Calu3 (cell line): ENCODE data around the gene ALK. TPM values are rescaled to one million over a fixed set of nuclear protein-coding genes. Genes with fewer than 3 reads are reported as not detected.
"Not testable (repeated sequence)": the region's sequence is repeated elsewhere in the genome, so short reads cannot be mapped to it uniquely, and the experiment has no call there.

Source experiments
- BruUV-seq: library from RNA; stranded (reverse); fragments of 400-500 nt; replicated peaks from 2 replicates; lab custom pipeline; 2021; lab: Mats Ljungman, UMichigan
- CTCF ChIA-PET: fragments of 300-600 bp; sonication (Branson Sonifier 250); formaldehyde crosslinking; loops from one replicate; lab custom pipeline; 2022; ENCODE audit warnings: antibody characterized with exemption; lab: Charles Lee
- DNase-seq: peaks from one replicate; pipeline ENCODE4 v3.0.0; 2022
- H3K27ac Mint-ChIP-seq: one replicate; pipeline ENCODE4 v1.8.0; 2022; ENCODE audit warnings: mixed read lengths; ENCODE audit not compliant: unreplicated experiment
- H3K27me3 Mint-ChIP-seq: one replicate; pipeline ENCODE4 v1.8.0; 2022; ENCODE audit warnings: mixed read lengths; ENCODE audit not compliant: unreplicated experiment
- H3K36me3 Mint-ChIP-seq: one replicate; pipeline ENCODE4 v1.8.0; 2022; ENCODE audit warnings: mild to moderate bottlenecking, moderate library complexity, mixed read lengths; ENCODE audit not compliant: insufficient read depth, unreplicated experiment
- H3K4me1 Mint-ChIP-seq: one replicate; pipeline ENCODE4 v1.8.0; 2022; ENCODE audit warnings: mild to moderate bottlenecking, low read depth, mixed read lengths; ENCODE audit not compliant: unreplicated experiment
- H3K4me3 Mint-ChIP-seq: one replicate; pipeline ENCODE4 v1.8.0; 2022; ENCODE audit warnings: mild to moderate bottlenecking, low read depth, moderate library complexity, mixed read lengths; ENCODE audit not compliant: unreplicated experiment
- H3K9me3 Mint-ChIP-seq: one replicate; pipeline ENCODE4 v1.8.0; 2022; ENCODE audit warnings: low read depth, mixed read lengths; ENCODE audit not compliant: unreplicated experiment
- intact Hi-C: fragments of 100-400 bp; cut with micrococcal nuclease; formaldehyde crosslinking; loops from one replicate; pipeline ENCODE4 v1.10.0; 2022; ENCODE audit not compliant: unreplicated experiment
- total RNA-seq: library from RNA; stranded (reverse); gene quantifications from 2 replicates; pipeline ENCODE4 v1.2.3, GENCODE V29; 2022
- TF ChIP-seq, protein P1 (sequence below): fragments of 200-600 bp; IDR thresholded peaks from one replicate; pipeline ENCODE4 v1.8.0; 2022; ENCODE audit warnings: antibody characterized with exemption; ENCODE audit not compliant: unreplicated experiment

Gene ALK
- total RNA-seq, 1 experiment from 2014 or later = not detected

DNA sequence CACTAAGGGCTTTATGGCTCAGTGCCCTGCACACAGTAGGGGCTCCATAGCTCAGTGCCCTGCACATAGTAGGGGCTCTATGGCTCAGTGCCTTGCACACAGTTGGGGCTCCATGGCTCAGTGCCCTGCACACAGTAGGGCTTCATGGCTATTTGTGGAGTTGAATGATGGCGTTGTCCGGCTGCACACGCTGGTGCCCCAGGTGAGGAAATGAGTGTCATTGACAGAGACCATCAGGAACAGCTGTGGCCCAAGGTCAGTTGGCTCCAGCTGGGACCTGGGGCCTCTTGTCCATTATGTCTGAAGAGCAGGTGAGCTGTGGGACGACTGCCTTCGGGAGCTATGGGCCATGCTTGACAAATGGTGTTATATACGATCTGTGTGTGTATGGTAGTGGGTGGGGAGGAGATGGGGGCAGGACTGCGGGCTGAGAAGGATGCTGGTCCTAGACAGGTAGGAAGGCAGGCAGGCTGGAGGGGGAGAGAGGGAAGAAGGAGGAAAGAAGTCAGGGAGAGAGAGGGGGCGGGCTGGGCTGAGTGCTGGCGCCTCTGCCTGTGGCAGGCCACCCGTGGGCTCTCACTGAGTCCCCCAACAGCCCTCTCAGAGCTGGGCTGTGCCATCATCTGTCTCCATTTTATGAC is 675.5 kb downstream of the ALK start:
- Mint-ChIP-seq H3K4me1 (no peaks in the 10 kb centered on the region), H3K27ac (no peak overlapping the region), H3K36me3 (no peaks in the 10 kb centered on the region), H3K27me3 (peaks cover 55% of the 10 kb centered on the region), H3K4me3 (no peak overlapping the region), H3K9me3 (no peaks in the 10 kb centered on the region)
- CTCF ChIA-PET = no interaction called here
- BruUV-seq = no TSS peak
- TF ChIP-seq, protein P1, sequence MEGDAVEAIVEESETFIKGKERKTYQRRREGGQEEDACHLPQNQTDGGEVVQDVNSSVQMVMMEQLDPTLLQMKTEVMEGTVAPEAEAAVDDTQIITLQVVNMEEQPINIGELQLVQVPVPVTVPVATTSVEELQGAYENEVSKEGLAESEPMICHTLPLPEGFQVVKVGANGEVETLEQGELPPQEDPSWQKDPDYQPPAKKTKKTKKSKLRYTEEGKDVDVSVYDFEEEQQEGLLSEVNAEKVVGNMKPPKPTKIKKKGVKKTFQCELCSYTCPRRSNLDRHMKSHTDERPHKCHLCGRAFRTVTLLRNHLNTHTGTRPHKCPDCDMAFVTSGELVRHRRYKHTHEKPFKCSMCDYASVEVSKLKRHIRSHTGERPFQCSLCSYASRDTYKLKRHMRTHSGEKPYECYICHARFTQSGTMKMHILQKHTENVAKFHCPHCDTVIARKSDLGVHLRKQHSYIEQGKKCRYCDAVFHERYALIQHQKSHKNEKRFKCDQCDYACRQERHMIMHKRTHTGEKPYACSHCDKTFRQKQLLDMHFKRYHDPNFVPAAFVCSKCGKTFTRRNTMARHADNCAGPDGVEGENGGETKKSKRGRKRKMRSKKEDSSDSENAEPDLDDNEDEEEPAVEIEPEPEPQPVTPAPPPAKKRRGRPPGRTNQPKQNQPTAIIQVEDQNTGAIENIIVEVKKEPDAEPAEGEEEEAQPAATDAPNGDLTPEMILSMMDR = no peak
- DNase-seq = no peak
- intact Hi-C loops = no loop called here

DNA sequence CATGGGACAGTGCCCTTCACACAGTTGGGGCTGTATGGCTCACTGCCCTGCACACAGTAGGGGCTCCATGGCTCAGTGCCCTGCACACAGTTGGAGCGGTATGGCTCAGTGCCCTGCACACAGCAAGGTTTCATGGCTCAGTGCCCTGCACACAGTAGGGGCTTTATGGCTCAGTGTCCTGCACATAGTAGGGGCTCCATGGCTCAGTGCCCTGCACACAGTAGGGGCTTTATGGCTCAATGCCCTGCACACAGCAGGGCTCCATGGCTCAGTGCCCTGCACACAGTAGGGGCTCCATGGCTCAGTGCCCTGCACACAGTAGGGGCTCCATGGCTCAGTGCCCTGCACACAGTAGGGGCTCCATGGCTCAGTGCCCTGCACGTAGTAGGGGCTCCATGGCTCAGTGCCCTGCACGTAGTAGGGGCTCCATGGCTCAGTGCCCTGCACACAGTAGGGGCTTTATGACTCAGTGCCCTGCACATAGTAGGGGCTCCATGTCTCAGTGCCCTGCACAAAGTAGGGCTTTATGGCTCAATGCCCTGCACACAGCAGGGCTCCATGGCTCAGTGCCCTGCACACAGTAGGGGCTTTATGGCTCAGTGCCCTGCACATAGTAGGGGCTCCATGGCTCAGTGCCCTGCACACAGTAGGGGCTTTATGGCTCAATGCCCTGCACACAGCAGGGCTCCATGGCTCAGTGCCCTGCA is 676.2 kb downstream of the ALK start:
- H3K27me3 Mint-ChIP-seq = peaks cover 55% of the 10 kb centered on the region
- DNase-seq, CTCF ChIA-PET, BruUV-seq, H3K36me3 Mint-ChIP-seq, intact Hi-C loops, H3K4me1 Mint-ChIP-seq, H3K4me3 Mint-ChIP-seq, H3K9me3 Mint-ChIP-seq, H3K27ac Mint-ChIP-seq: not testable (repeated sequence)

DNA sequence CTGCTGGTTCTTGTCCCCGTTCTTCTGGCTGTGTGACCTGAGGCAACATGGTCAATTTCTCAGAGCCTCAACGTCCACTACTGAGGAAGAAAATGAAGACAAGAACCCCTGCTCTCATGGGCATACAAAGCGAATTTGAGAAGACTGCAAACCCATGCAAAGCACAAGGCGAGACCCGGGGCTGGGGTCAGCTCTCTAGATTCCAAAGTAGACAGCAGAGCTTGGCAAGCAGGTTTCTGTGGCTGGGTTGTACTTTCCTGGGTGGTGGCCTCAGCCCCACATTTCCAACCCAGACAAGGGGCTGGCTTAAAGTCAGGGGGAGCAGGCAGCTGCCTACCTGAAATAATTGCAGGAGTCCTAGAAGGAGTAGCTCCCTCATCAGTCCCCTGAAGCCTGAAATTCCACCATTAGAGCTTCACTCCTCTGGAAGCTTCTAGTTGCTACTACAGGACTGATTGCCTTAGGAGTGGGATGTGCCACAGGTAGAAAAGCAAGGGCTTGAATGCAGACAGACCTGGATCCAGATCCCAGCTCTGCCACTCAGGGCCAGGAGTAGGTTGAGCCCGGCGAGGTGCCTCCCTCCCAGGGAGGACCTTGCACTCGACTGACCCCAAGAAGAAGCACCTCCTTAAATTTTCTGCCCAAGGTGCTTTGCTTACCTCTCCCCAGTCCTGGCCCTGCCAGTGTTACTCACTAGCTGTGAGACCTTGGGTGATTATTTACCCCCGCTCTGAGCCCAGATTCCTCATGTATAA is 678.6 kb downstream of the ALK start:
- Mint-ChIP-seq H3K4me3 (no peak overlapping the region), H3K27ac (no peak overlapping the region), H3K4me1 (no peaks in the 10 kb centered on the region), H3K9me3 (no peaks in the 10 kb centered on the region), H3K36me3 (no peaks in the 10 kb centered on the region), H3K27me3 (peaks cover 60% of the 10 kb centered on the region)
- intact Hi-C loops = no loop called here
- BruUV-seq = no TSS peak
- DNase-seq = no peak
- CTCF ChIA-PET = no interaction called here
- TF ChIP-seq, protein P1 = no peak

DNA sequence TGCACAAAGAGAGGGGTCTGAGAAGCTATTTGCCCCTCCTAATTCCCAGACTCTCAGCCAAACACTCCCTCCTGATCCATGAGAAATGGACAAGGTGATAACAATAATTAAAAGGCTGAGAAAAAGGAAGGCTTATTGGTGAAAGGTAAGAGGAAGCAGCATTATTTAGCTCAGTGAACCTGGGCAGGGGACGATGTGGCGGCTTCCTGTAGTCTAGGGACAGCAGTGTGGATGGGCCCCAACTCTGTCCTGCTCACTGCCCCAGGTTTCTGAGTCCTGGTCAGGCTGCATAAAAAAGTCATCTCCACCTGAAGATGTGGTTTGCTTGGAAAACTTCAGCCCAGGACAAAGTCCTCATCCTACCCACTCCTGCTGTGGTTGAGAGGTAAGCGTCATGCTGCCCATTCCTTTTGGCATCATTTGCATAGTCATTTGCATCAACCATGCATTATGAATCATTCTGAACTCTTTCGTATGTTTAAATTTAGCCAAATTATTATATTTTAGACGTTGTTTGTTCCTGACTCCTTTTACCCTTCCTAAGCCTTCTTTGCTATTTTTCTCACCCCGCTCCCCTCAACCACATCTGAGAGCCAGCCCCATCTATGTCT is 679.3 kb downstream of the ALK start:
- BruUV-seq = no TSS peak
- Mint-ChIP-seq H3K27ac (no peak overlapping the region), H3K4me1 (no peaks in the 10 kb centered on the region), H3K9me3 (no peaks in the 10 kb centered on the region), H3K27me3 (peaks cover 67% of the 10 kb centered on the region), H3K4me3 (no peak overlapping the region), H3K36me3 (no peaks in the 10 kb centered on the region)
- intact Hi-C loops = no loop called here
- TF ChIP-seq, protein P1 = no peak
- no peak for DNase-seq
- CTCF ChIA-PET = interaction anchor here (1.0 kb wide), 1 partner anchor 24 kb away, joined by 3 read pairs; no protein-coding TSS in a partner anchor
